ENCODE measurements around the gene CDS2. TPM values are rescaled to one million over a fixed set of nuclear protein-coding genes. Genes with fewer than 3 reads are reported as not detected.

Gene CDS2
- total and polyA plus RNA-seq, 4 donors: 9.6 to 31.6 (median 14.4) TPM

DNA sequence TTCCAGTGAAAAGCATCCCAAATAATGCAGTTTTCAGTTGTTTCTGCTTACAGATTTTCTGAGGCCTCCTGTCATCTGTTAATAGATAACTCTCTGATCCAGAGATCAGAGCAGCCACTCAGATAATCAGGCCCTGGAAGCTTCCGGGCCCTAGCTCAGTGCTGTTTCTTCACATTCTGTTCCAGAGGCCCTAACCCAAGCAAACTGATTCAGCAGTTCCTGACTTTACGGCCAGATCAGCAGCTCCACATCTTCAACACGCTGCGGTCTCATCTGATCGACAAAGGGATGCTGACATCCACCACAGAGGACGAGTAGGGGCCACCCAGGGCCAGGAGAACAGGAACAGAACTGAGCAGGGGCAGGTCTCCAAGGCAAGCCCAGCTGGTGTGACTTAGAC is 63.1 kb downstream of the CDS2 start (continued):
- TF ChIP-seq, protein P1, sequence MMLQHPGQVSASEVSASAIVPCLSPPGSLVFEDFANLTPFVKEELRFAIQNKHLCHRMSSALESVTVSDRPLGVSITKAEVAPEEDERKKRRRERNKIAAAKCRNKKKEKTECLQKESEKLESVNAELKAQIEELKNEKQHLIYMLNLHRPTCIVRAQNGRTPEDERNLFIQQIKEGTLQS (IDR thresholded peaks at IDR 0.05): peak; percentile 11
- TF ChIP-seq HNF4G (IDR thresholded peaks at IDR 0.05) (no peak), GABPA (IDR thresholded peaks at IDR 0.05 in 1 of 2, conservative IDR thresholded peaks at IDR 0.05 in 1 of 2) (peak in 1 of 2 donors; percentile 48), MAX (IDR thresholded peaks at IDR 0.05) (peak; percentile 42), SP1 (IDR thresholded peaks at IDR 0.05) (peak; percentile 64), NR2F2 (IDR thresholded peaks at IDR 0.05) (no peak), JUND (IDR thresholded peaks at IDR 0.05) (no peak)

DNA sequence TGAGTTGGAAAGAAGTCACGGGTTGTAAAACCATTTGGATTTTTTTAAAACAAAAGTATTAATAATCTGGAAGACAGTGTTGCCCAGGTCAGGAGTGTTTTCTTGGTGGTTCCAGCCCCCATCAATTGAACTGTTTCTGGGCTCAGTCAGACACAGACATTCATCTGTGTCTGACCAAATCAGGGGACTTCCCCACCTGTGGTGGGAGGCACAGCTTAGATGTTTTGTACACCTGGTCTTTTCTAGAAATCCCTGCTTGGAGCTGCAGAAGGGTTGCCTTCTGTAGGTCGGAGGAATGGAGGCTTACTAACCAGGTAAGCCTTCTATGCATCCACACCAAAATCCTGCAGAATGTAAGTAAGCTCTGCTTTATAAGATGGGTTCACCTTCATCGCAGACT is 63.6 kb downstream of the CDS2 start:
- Histone ChIP-seq H3K9me3 (ENCODE audit: control insufficient read depth in 4 of 4, low read length in 3 of 4) (no peaks in the 10 kb centered on the region), H3K4me1 (ENCODE audit: control insufficient read depth in 4 of 4, insufficient read depth in 4 of 4, low read length in 3 of 4) (peaks cover 1 to 36% (median 21%) of the 10 kb centered on the region in 4 donors), H3K27ac (ENCODE audit: low read depth in 1 of 2, low read length in 2 of 2) (peak overlapping the region in 1 of 2 donors; percentile 58), H3K9ac (ENCODE audit: low read depth in 1 of 2, low read length in 2 of 2) (no peak overlapping the region), H3K4me3 (ENCODE audit: low read depth in 1 of 3, low read length in 3 of 3) (no peak overlapping the region), H3K27me3 (ENCODE audit: control insufficient read depth in 4 of 4, insufficient read depth in 4 of 4, low read length in 3 of 4) (no peaks in the 10 kb centered on the region), H3K36me3 (ENCODE audit: control insufficient read depth in 4 of 4, insufficient read depth in 3 of 4, low read depth in 1 of 4, low read length in 3 of 4) (peaks cover 3 to 23% (median 14%) of the 10 kb centered on the region in 4 donors)
- no peak for DNase-seq (ENCODE audit: low spot score)
- 93% methylated on average over 3 of the region's 3 CpGs for WGBS
- TF ChIP-seq TAF1 (conservative IDR thresholded peaks at IDR 0.05) (no peak), YY1 (IDR thresholded peaks at IDR 0.05) (no peak), HNF4G (IDR thresholded peaks at IDR 0.05) (no peak), MAX (IDR thresholded peaks at IDR 0.05) (no peak), FOXA2 (IDR thresholded peaks at IDR 0.05) (no peak), SP1 (IDR thresholded peaks at IDR 0.05) (no peak), RAD21 (IDR thresholded peaks at IDR 0.05) (no peak)
- TF ChIP-seq, protein P2, sequence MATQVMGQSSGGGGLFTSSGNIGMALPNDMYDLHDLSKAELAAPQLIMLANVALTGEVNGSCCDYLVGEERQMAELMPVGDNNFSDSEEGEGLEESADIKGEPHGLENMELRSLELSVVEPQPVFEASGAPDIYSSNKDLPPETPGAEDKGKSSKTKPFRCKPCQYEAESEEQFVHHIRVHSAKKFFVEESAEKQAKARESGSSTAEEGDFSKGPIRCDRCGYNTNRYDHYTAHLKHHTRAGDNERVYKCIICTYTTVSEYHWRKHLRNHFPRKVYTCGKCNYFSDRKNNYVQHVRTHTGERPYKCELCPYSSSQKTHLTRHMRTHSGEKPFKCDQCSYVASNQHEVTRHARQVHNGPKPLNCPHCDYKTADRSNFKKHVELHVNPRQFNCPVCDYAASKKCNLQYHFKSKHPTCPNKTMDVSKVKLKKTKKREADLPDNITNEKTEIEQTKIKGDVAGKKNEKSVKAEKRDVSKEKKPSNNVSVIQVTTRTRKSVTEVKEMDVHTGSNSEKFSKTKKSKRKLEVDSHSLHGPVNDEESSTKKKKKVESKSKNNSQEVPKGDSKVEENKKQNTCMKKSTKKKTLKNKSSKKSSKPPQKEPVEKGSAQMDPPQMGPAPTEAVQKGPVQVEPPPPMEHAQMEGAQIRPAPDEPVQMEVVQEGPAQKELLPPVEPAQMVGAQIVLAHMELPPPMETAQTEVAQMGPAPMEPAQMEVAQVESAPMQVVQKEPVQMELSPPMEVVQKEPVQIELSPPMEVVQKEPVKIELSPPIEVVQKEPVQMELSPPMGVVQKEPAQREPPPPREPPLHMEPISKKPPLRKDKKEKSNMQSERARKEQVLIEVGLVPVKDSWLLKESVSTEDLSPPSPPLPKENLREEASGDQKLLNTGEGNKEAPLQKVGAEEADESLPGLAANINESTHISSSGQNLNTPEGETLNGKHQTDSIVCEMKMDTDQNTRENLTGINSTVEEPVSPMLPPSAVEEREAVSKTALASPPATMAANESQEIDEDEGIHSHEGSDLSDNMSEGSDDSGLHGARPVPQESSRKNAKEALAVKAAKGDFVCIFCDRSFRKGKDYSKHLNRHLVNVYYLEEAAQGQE (IDR thresholded peaks at IDR 0.05): no peak

- 48% methylated on average over 9 of the region's 9 CpGs for WGBS
- Histone ChIP-seq H3K9me3 (ENCODE audit: control insufficient read depth in 4 of 4, low read length in 3 of 4) (no peaks in the 10 kb centered on the region), H3K27me3 (ENCODE audit: control insufficient read depth in 4 of 4, insufficient read depth in 4 of 4, low read length in 3 of 4) (no peaks in the 10 kb centered on the region), H3K36me3 (ENCODE audit: control insufficient read depth in 4 of 4, insufficient read depth in 3 of 4, low read depth in 1 of 4, low read length in 3 of 4) (peaks cover 1 to 11% (median 7%) of the 10 kb centered on the region in 4 donors), H3K27ac (ENCODE audit: low read depth in 1 of 2, low read length in 2 of 2) (peak overlapping the region; percentile 7 to 38), H3K4me1 (ENCODE audit: control insufficient read depth in 4 of 4, insufficient read depth in 4 of 4, low read length in 3 of 4) (peaks cover 1 to 36% (median 21%) of the 10 kb centered on the region in 4 donors), H3K9ac (ENCODE audit: low read depth in 1 of 2, low read length in 2 of 2) (no peak overlapping the region), H3K4me3 (ENCODE audit: low read depth in 1 of 3, low read length in 3 of 3) (no peak overlapping the region)
- DNase-seq (ENCODE audit: low spot score): no peak
- TF ChIP-seq HNF4G (IDR thresholded peaks at IDR 0.05) (no peak), EGR1 (IDR thresholded peaks at IDR 0.05; ENCODE audit: low read depth in 2 of 2) (no peak), NR2F2 (IDR thresholded peaks at IDR 0.05) (no peak), YY1 (IDR thresholded peaks at IDR 0.05) (peak; percentile 30), JUND (IDR thresholded peaks at IDR 0.05) (no peak), FOXA2 (IDR thresholded peaks at IDR 0.05) (peak; percentile 27), RAD21 (IDR thresholded peaks at IDR 0.05) (peak; percentile 98), RXRA (IDR thresholded peaks at IDR 0.05) (peak in 1 of 2 donors; percentile 38), SP1 (IDR thresholded peaks at IDR 0.05) (no peak), HNF4A (conservative IDR thresholded peaks at IDR 0.05) (no peak), TAF1 (conservative IDR thresholded peaks at IDR 0.05) (no peak), MAX (IDR thresholded peaks at IDR 0.05) (no peak), GABPA (IDR thresholded peaks at IDR 0.05 in 1 of 2, conservative IDR thresholded peaks at IDR 0.05 in 1 of 2) (peak in 1 of 2 donors; percentile 48)
- TF ChIP-seq, protein P2 (IDR thresholded peaks at IDR 0.05): no peak
- TF ChIP-seq, protein P1 (IDR thresholded peaks at IDR 0.05): no peak
- TF ChIP-seq, protein P3, sequence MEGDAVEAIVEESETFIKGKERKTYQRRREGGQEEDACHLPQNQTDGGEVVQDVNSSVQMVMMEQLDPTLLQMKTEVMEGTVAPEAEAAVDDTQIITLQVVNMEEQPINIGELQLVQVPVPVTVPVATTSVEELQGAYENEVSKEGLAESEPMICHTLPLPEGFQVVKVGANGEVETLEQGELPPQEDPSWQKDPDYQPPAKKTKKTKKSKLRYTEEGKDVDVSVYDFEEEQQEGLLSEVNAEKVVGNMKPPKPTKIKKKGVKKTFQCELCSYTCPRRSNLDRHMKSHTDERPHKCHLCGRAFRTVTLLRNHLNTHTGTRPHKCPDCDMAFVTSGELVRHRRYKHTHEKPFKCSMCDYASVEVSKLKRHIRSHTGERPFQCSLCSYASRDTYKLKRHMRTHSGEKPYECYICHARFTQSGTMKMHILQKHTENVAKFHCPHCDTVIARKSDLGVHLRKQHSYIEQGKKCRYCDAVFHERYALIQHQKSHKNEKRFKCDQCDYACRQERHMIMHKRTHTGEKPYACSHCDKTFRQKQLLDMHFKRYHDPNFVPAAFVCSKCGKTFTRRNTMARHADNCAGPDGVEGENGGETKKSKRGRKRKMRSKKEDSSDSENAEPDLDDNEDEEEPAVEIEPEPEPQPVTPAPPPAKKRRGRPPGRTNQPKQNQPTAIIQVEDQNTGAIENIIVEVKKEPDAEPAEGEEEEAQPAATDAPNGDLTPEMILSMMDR (IDR thresholded peaks at IDR 0.05; ENCODE audit: low read depth, low read length, missing input control): peak; percentile 88
These were observed 65.2 kb downstream of the CDS2 start for GRCh38 chr20:5191829-5192569.
